Right renal pelvis (tissue), 4 donors: ENCODE results near the gene ZNF132. TPM values are rescaled to one million over a fixed set of nuclear protein-coding genes. Genes with fewer than 3 reads are reported as not detected.

Experiments
- DNase-seq, 4 donors: peaks; one replicate each; pipeline ENCODE4 v3.0.0-alpha.2; 2013; ENCODE audit warnings: low read depth in 4 of 4, low spot score in 3 of 4, missing footprints in 1 of 4
- polyA plus RNA-seq, 4 donors: library from polyadenylated mRNA; unstranded; fragments of 120-200 nt; gene quantifications; one replicate each; pipeline ENCODE4 v1.2.1, GENCODE V29; 2013; ENCODE audit not compliant: insufficient read length in 4 of 4

ZNF132 gene
- polyA plus RNA-seq, 4 donors, result 11.9 to 16.2 (median 15.2) TPM

- no peak for DNase-seq
These were observed 46.8 kb downstream of the ZNF132 start for GRCh38 chr19:58392945-58393724.

GRCh38 chr19:58388175-58388526 lies 51.8 kb downstream of the ZNF132 start:
- no peak for DNase-seq

- no peak for DNase-seq
These were observed 52.4 kb downstream of the ZNF132 start for GRCh38 chr19:58387338-58388174.

GRCh38 chr19:58386576-58387337 lies 53.2 kb downstream of the ZNF132 start, which contains the start of gene RPS5:
TSS of gene RPS5 (plus strand) at chr19:58387269. CDS start at chr19:58388138, 869 bp downstream.
- DNase-seq, result peak; percentile 95 to 98 (median 98)

DNA sequence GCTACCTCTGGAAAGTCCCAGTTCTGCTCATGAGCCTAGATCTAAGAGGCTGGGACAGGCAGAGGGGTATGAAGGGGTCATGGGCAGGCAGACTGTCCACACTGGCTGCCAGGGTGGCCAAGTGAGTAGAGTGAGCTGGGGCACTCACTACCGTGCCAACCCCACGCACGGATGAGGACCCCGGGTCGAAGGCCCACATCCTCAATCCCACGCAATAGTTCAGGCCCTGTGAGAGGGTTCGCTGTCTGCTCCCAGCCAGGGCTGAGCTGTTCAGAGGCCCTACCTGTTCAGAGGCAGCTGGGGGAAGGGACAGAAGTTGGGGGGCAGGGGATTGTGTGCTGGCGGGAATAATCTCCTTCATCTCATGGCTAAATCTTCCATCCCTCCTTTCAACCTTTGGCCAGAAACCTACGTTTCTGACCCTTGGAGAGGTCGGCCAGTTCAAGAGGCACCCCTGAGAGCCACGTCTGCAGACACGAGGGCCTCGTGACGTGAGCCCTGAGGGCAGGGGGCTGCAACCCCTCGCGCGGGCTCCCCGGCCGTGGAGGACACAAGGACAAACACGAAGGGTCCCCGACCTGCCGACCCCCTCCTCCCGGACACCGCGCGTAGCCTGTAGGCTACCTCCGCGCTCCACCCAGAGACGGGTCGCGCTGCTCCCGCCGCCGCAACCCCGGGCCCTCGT lies 53.9 kb downstream of the ZNF132 start:
- no peak for DNase-seq

- DNase-seq, result no peak
These were observed 54.6 kb downstream of the ZNF132 start for GRCh38 chr19:58385313-58385890.

DNA sequence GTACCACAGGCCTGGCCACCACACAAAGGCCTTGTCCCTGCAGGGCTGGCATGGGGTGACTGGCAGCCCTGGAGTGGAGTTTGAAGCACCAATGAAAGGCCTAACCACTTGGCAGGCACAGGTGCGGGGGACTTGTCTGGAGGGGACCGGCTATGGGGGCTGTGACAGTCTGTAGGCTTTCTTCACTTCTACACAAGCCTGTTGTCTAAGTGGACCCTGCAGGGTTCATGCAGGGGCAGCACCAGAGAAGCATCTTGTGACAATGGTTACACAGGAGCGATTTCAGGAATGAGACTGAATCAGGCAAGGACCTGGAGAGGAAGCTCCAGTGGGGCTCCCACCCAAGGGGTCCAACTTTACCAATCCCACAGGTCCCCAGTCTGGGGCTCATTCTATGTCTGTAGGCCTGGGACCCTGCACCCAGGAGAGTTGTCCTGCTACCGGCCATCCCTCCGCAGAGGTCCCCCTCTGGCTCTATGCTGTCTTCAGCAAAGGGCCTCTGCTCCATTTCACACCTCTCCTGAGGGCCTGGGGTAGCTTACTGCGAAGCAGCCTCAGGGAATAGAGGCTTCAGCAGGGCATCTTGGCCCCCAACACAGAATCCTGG lies 56.9 kb downstream of the ZNF132 start:
- DNase-seq, result no peak

Other genes with a start within 250 kb of the ZNF132 start
- gene ZNF544, start 211.2 kb downstream of the ZNF132 start, polyA plus RNA-seq, result 10 to 100 TPM; 29.7 to 37.0 (median 33.2) TPM
- gene ZNF8, start 161.2 kb downstream of the ZNF132 start, polyA plus RNA-seq, result 1 to 10 TPM; 6.4 to 7.5 (median 7.0) TPM
- gene ERVK3-1, start 134.8 kb downstream of the ZNF132 start, polyA plus RNA-seq, result 10 to 100 TPM; 46.2 to 51.0 (median 49.4) TPM
- 1 to 10 TPM; 3.4 to 3.8 (median 3.5) TPM for gene ZSCAN22, start 113.2 kb downstream of the ZNF132 start, polyA plus RNA-seq
- 1 to 10 TPM in 1 of 4 donors, under 1 TPM in 3; 0.39 to 2.7 (median 0.93) TPM for gene A1BG, start 86.7 kb downstream of the ZNF132 start, polyA plus RNA-seq
- gene ZNF497, start 77.4 kb downstream of the ZNF132 start, polyA plus RNA-seq, result 1 to 10 TPM; 3.3 to 5.7 (median 3.9) TPM
- gene ZNF837, start 59.1 kb downstream of the ZNF132 start, polyA plus RNA-seq, result 1 to 10 TPM; 2.1 to 5.3 (median 2.8) TPM
- 1,000 to 10,000 TPM in 1 of 4 donors, 100 to 1,000 TPM in 3; 816 to 1,178 (median 906) TPM for gene RPS5, start 52.9 kb downstream of the ZNF132 start, polyA plus RNA-seq
- gene RNF225, start 44.5 kb downstream of the ZNF132 start, polyA plus RNA-seq, result under 1 TPM in 1 of 4 donors, not detected in 3; 0.10 TPM
- 10 to 100 TPM; 12.3 to 14.6 (median 13.6) TPM for gene ZNF584, start 31.5 kb downstream of the ZNF132 start, polyA plus RNA-seq
- 1 to 10 TPM; 4.7 to 6.2 (median 5.3) TPM for gene ZNF324B, start 11.5 kb upstream of the ZNF132 start, polyA plus RNA-seq
- gene ZNF324, start 26.9 kb upstream of the ZNF132 start, polyA plus RNA-seq, result 10 to 100 TPM in 2 of 4 donors, 1 to 10 TPM in 2; 8.6 to 11.4 (median 9.8) TPM
- gene ZNF446, start 36.2 kb upstream of the ZNF132 start, polyA plus RNA-seq, result 10 to 100 TPM; 14.4 to 19.0 (median 15.5) TPM
- 10 to 100 TPM in 2 of 4 donors, 1 to 10 TPM in 2; 8.6 to 12.3 (median 10.2) TPM for gene SLC27A5, start 71.8 kb upstream of the ZNF132 start, polyA plus RNA-seq
- gene ZBTB45, start 79.7 kb upstream of the ZNF132 start, polyA plus RNA-seq, result 10 to 100 TPM in 3 of 4 donors, 1 to 10 TPM in 1; 9.4 to 16.7 (median 11.4) TPM
- 100 to 1,000 TPM; 677 to 796 (median 712) TPM for gene TRIM28, start 103.9 kb upstream of the ZNF132 start, polyA plus RNA-seq
- gene CHMP2A, start 115.0 kb upstream of the ZNF132 start, polyA plus RNA-seq, result 100 to 1,000 TPM; 113 to 135 (median 118) TPM
- 100 to 1,000 TPM in 2 of 4 donors, 10 to 100 TPM in 2; 86.2 to 101 (median 94.1) TPM for gene UBE2M, start 118.5 kb upstream of the ZNF132 start, polyA plus RNA-seq
- 10 to 100 TPM; 28.3 to 37.3 (median 32.0) TPM for gene MZF1, start 133.2 kb upstream of the ZNF132 start, polyA plus RNA-seq